ENCODE data around the gene ATP2C2. TPM values are rescaled to one million over a fixed set of nuclear protein-coding genes. Genes with fewer than 3 reads are reported as not detected.
A peak's percentile ranks its signal among the peaks of the same experiment; 100 is the strongest.

The ATP2C2 gene
- total and polyA plus RNA-seq, 7 experiments from 2014 or later, result 0.20 TPM; not detected in 6

DNA sequence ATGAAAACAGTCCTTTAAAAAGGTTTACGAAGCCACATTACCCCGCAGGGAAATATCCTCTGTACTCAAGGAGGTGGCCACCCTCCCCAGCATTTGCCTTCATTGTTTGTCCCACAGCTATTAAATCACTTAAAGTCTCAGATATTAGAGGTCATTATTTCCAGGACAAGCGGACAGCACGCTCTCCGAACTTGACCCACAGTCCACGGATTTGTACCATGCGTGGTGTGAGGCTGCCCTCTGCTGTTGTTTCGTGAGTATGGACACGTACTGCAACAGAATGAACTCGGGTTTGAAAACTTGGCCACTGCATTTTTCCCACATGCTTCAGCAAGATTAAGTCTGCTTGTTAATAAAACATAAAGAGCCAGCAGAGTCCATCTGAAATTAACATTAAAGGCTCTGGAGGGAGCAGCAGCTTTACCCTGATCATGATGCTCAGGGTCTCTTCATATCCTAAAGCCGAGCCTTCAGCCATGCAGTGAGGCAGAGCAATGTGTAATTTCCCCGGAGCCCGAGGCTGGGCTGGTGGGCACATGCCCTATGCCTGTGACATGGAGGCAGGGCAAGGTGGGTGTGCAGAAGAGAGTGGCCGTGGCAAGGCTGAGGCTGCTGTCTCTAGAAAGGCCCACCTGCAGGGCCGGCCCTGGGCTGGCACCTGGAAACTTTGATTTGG is 116.4 kb downstream of the ATP2C2 start:
- intact Hi-C loops (cut with micrococcal nuclease), result loop anchor here (1.0 to 5.0 kb wide), 2 partner anchors 207 to 397 kb away; no protein-coding TSS in a partner anchor
- CTCF ChIA-PET, result no interaction called here
- Mint-ChIP-seq H3K9me3 (no peaks in the 10 kb centered on the region), H3K4me1 (peaks cover 0 to 2% (median 0%) of the 10 kb centered on the region in 7 donors), H3K27ac (no peak overlapping the region), H3K4me3 (no peak overlapping the region), H3K27me3 (no peaks in the 10 kb centered on the region), H3K36me3 (peaks cover 0 to 46% (median 11%) of the 10 kb centered on the region in 5 donors)
- Histone ChIP-seq H3K9me3 (ENCODE audit: control insufficient read depth in 2 of 3, low read length in 3 of 3) (no peaks in the 10 kb centered on the region), H3K27me3 (ENCODE audit: control insufficient read depth in 2 of 2, insufficient read depth in 2 of 2, low read length in 2 of 2) (no peaks in the 10 kb centered on the region), H3K4me1 (ENCODE audit: control insufficient read depth in 2 of 2, insufficient read depth in 2 of 2, low read length in 2 of 2) (no peaks in the 10 kb centered on the region), H3K27ac (ENCODE audit: low read depth, low read length) (no peak overlapping the region), H3K4me3 (ENCODE audit: low read length) (no peak overlapping the region), H3K36me3 (ENCODE audit: control insufficient read depth in 2 of 3, insufficient read depth in 3 of 3, low read length in 3 of 3) (peaks cover 0 to 62% (median 4%) of the 10 kb centered on the region in 3 experiments)
- ATAC-seq, result no peak
- POLR2A ChIA-PET, result no interaction called here
- DNase-seq, result peak in 1 of 9 donors; percentile 23

DNA sequence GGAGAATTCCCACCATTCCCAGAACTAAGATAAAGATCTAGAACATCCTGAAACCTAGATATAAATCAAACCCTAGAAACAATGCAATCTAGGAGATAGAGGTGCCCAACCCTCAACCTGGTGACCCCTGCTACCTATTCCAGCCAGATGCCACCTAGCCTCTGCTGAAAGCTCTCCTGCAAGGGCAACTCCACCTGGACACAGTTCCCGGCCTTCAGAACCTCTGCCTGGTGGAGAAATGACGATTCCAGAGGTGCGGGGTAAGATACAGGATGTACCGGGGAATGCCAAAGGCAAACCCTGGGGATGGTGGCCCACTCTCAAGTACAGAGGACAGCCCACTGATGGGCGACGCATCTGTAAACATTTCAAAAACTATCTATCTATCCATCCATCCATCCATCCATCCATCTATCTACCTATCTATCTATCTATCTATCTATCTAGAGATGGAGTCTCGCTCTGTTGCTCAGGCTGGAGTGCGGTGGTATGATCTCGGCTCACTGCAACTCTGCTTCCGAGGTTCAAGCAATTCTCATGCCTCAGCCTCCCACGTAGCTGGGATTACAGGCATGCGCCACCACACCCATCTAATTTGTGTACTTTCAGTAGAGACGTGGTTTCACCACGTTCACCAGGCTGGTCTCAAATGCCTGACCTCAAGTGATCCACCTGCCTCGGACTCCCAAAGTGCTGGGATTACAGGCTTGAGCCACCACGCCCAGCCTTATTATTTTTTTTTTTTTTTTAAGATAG is 117.1 kb downstream of the ATP2C2 start:
- Mint-ChIP-seq H3K27me3 (no peaks in the 10 kb centered on the region), H3K9me3 (no peaks in the 10 kb centered on the region), H3K36me3 (peaks cover 0 to 48% (median 12%) of the 10 kb centered on the region in 5 donors), H3K4me1 (peaks cover 0 to 5% (median 0%) of the 10 kb centered on the region in 7 donors), H3K27ac (no peak overlapping the region), H3K4me3 (no peak overlapping the region)
- intact Hi-C loops (cut with micrococcal nuclease), result no loop called here
- Histone ChIP-seq H3K27me3 (ENCODE audit: control insufficient read depth in 2 of 2, insufficient read depth in 2 of 2, low read length in 2 of 2) (no peaks in the 10 kb centered on the region), H3K9me3 (ENCODE audit: control insufficient read depth in 2 of 3, low read length in 3 of 3) (no peaks in the 10 kb centered on the region), H3K36me3 (ENCODE audit: control insufficient read depth in 2 of 3, insufficient read depth in 3 of 3, low read length in 3 of 3) (peaks cover 0 to 55% (median 4%) of the 10 kb centered on the region in 3 experiments), H3K4me3 (ENCODE audit: low read length) (no peak overlapping the region), H3K27ac (ENCODE audit: low read depth, low read length) (no peak overlapping the region), H3K4me1 (ENCODE audit: control insufficient read depth in 2 of 2, insufficient read depth in 2 of 2, low read length in 2 of 2) (no peaks in the 10 kb centered on the region)
- POLR2A ChIA-PET, result no interaction called here
- DNase-seq, result peak in 1 of 9 donors; percentile 13
- CTCF ChIA-PET, result no interaction called here
- ATAC-seq, result no peak

DNA sequence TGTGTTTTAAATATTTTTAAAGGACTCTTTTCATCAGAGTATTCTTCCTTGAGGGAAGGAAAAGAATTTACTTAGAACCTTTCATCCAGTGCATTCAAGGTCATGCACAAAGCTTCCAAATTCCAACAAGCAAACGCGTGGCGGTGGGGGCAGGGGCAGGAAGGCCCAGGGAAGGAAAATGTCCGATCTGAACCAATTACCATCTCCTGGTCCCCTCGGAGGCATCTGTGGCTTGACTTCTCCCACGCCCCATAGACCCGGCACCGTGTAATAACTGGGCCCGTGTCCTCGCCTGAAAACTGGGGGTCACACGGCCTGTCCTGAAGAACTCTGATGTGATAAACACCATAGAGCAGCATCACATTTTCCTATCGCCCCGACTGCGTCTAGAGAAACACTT is 117.8 kb downstream of the ATP2C2 start:
- ChIA-PET CTCF (no interaction called here), POLR2A (no interaction called here)
- H3K4me1 Mint-ChIP-seq, result peaks cover 0 to 5% (median 0%) of the 10 kb centered on the region in 7 donors

DNA sequence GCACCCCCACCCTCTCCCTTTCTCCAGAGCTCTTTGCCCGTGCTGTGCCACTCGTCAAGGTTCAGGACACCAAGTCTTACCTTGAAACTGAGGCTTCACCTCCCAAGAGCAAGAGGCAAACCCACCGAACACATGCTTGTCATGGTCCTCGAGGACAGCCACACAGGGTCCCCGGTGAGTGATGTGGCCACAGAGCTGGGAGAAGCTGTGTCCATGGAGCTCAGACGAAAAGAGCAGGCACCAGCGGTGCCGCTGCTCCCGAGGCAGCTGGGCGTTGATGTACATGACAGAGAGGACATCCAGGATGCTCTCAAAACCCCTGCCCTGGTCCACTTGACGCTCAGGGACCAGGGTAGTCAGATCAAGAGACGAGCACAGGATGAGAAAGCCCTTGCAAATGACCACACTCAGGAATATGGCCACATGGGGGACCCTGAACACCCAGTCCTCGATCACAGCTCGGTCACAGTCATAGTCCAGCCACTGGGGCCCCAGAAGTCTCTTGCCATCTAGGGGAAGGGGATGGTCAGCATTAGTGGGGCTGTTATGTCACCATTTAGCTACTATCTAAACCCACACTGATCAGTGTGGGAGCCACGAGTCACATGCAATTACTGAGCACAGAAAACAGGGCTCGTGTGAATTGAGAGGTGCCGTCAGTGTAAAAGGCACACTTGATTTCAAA is 118.4 kb downstream of the ATP2C2 start:
- no peaks in the 10 kb centered on the region for H3K27me3 Mint-ChIP-seq
- Histone ChIP-seq H3K36me3 (ENCODE audit: control insufficient read depth in 2 of 3, insufficient read depth in 3 of 3, low read length in 3 of 3) (peaks cover 0 to 47% (median 4%) of the 10 kb centered on the region in 3 experiments), H3K4me1 (ENCODE audit: control insufficient read depth in 2 of 2, insufficient read depth in 2 of 2, low read length in 2 of 2) (no peaks in the 10 kb centered on the region), H3K4me3 (ENCODE audit: low read length) (no peak overlapping the region), H3K9me3 (ENCODE audit: control insufficient read depth in 2 of 3, low read length in 3 of 3) (no peaks in the 10 kb centered on the region), H3K27me3 (ENCODE audit: control insufficient read depth in 2 of 2, insufficient read depth in 2 of 2, low read length in 2 of 2) (no peaks in the 10 kb centered on the region), H3K27ac (ENCODE audit: low read depth, low read length) (no peak overlapping the region)
- CTCF ChIA-PET, result no interaction called here
- peak in 1 of 9 donors; percentile 3 for DNase-seq
- H3K4me3 Mint-ChIP-seq, result no peak overlapping the region
- ATAC-seq, result no peak
- H3K4me1 Mint-ChIP-seq, result peaks cover 0 to 5% (median 0%) of the 10 kb centered on the region in 7 donors
- no peak overlapping the region for H3K27ac Mint-ChIP-seq
- intact Hi-C loops (cut with micrococcal nuclease), result no loop called here
- H3K36me3 Mint-ChIP-seq, result peaks cover 0 to 51% (median 18%) of the 10 kb centered on the region in 5 donors
- POLR2A ChIA-PET, result no interaction called here
- H3K9me3 Mint-ChIP-seq, result no peaks in the 10 kb centered on the region

More for the DNA sequence above, 117.8 kb downstream of the ATP2C2 start:
- no peak overlapping the region for H3K27ac Mint-ChIP-seq
- H3K36me3 Mint-ChIP-seq, result peaks cover 0 to 54% (median 18%) of the 10 kb centered on the region in 5 donors
- H3K4me3 Mint-ChIP-seq, result no peak overlapping the region
- intact Hi-C loops (cut with micrococcal nuclease), result no loop called here
- Histone ChIP-seq H3K36me3 (ENCODE audit: control insufficient read depth in 2 of 3, insufficient read depth in 3 of 3, low read length in 3 of 3) (peaks cover 0 to 50% (median 4%) of the 10 kb centered on the region in 3 experiments), H3K4me3 (ENCODE audit: low read length) (no peak overlapping the region), H3K9me3 (ENCODE audit: control insufficient read depth in 2 of 3, low read length in 3 of 3) (no peaks in the 10 kb centered on the region), H3K27me3 (ENCODE audit: control insufficient read depth in 2 of 2, insufficient read depth in 2 of 2, low read length in 2 of 2) (no peaks in the 10 kb centered on the region), H3K27ac (ENCODE audit: low read depth, low read length) (no peak overlapping the region), H3K4me1 (ENCODE audit: control insufficient read depth in 2 of 2, insufficient read depth in 2 of 2, low read length in 2 of 2) (no peaks in the 10 kb centered on the region)
- no peaks in the 10 kb centered on the region for H3K9me3 Mint-ChIP-seq
- ATAC-seq (no peak), DNase-seq (peak in 1 of 9 donors; percentile 7)
- H3K27me3 Mint-ChIP-seq, result no peaks in the 10 kb centered on the region

DNA sequence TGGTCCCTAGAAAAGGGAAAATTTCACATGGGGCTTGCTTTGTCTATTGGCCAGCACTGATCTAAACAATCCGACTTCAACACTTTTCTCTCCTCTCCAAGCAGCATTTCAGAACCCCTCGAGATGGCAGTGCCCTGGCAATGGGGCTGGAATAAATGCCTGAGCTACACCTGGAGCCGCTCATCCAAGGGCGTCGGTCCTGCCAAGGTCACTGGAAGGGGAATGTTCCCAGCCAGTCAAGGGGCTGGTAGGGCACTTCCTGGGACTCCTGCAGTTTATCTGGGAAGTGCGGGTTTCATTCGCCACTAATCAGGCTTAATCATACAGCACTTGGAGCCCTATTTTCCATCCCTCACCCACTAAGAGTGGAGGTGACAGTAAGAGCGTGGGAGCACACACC is 119.0 kb downstream of the ATP2C2 start:
- Histone ChIP-seq H3K27me3 (ENCODE audit: control insufficient read depth in 2 of 2, insufficient read depth in 2 of 2, low read length in 2 of 2) (no peaks in the 10 kb centered on the region), H3K9me3 (ENCODE audit: control insufficient read depth in 2 of 3, low read length in 3 of 3) (no peaks in the 10 kb centered on the region), H3K4me3 (ENCODE audit: low read length) (no peak overlapping the region), H3K4me1 (ENCODE audit: control insufficient read depth in 2 of 2, insufficient read depth in 2 of 2, low read length in 2 of 2) (no peaks in the 10 kb centered on the region), H3K27ac (ENCODE audit: low read depth, low read length) (no peak overlapping the region), H3K36me3 (ENCODE audit: control insufficient read depth in 2 of 3, insufficient read depth in 3 of 3, low read length in 3 of 3) (peaks cover 0 to 41% (median 4%) of the 10 kb centered on the region in 3 experiments)
- Mint-ChIP-seq H3K36me3 (peaks cover 0 to 46% (median 18%) of the 10 kb centered on the region in 5 donors), H3K27ac (no peak overlapping the region), H3K4me3 (no peak overlapping the region), H3K27me3 (no peaks in the 10 kb centered on the region), H3K4me1 (peaks cover 0 to 5% (median 0%) of the 10 kb centered on the region in 7 donors), H3K9me3 (no peaks in the 10 kb centered on the region)
- ATAC-seq (no peak), DNase-seq (no peak)
- CTCF ChIA-PET, result no interaction called here
- intact Hi-C loops (cut with micrococcal nuclease), result no loop called here
- POLR2A ChIA-PET, result no interaction called here

DNA sequence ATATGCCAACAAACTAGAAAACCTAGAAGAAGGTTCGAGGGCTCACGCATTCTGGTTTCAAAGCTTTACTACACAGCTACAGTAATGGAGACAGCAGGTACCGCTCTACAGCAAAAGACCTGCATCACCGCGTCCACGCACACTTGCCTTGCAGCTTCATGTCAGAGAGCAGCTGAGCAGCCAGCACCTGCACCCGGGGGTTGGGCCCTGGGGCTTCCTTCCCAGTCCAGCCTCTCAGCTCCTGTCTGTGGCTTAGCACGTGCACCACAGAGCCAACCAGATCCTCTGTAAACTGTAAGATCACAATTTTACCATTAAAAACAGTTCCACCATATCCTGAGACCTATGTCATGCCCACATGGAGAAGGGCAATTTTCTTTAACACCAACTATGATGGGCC is 120.8 kb downstream of the ATP2C2 start:
- H3K36me3 Mint-ChIP-seq, result peaks cover 3 to 50% (median 32%) of the 10 kb centered on the region in 5 donors
- Histone ChIP-seq H3K27ac (ENCODE audit: low read depth, low read length) (no peak overlapping the region), H3K4me3 (ENCODE audit: low read length) (no peak overlapping the region), H3K9me3 (ENCODE audit: control insufficient read depth in 2 of 3, low read length in 3 of 3) (peaks cover 0 to 5% (median 0%) of the 10 kb centered on the region in 3 experiments), H3K36me3 (ENCODE audit: control insufficient read depth in 2 of 3, insufficient read depth in 3 of 3, low read length in 3 of 3) (peaks cover 5 to 32% (median 10%) of the 10 kb centered on the region in 3 experiments), H3K4me1 (ENCODE audit: control insufficient read depth in 2 of 2, insufficient read depth in 2 of 2, low read length in 2 of 2) (no peaks in the 10 kb centered on the region), H3K27me3 (ENCODE audit: control insufficient read depth in 2 of 2, insufficient read depth in 2 of 2, low read length in 2 of 2) (no peaks in the 10 kb centered on the region)
- H3K9me3 Mint-ChIP-seq, result peaks cover 0 to 7% (median 4%) of the 10 kb centered on the region in 11 donors
- H3K4me3 Mint-ChIP-seq, result no peak overlapping the region
- no peaks in the 10 kb centered on the region for H3K27me3 Mint-ChIP-seq
- no peak overlapping the region for H3K27ac Mint-ChIP-seq
- peaks cover 0 to 5% (median 0%) of the 10 kb centered on the region in 7 donors for H3K4me1 Mint-ChIP-seq
- ATAC-seq (no peak), DNase-seq (no peak)
- POLR2A ChIA-PET, result no interaction called here
- CTCF ChIA-PET, result interaction anchor here (0.6 kb wide), 1 partner anchor 22 kb away, joined by 3 read pairs; no protein-coding TSS in a partner anchor
- intact Hi-C loops (cut with micrococcal nuclease), result no loop called here

Data from naive thymus-derived CD4-positive, alpha-beta T cell (primary cell).